H7 (cell line): Measurements from ENCODE around the gene DCAF11. TPM values are rescaled to one million over a fixed set of nuclear protein-coding genes. Genes with fewer than 3 reads are reported as not detected.
"Not testable (repeated sequence)": the region's sequence is repeated elsewhere in the genome, so short reads cannot be mapped to it uniquely, and the experiment has no call there.

ENCODE experiments used
- DNase-seq: peaks from one replicate; pipeline ENCODE4 v3.0.0; 2012
- H3K27me3 ChIP-seq: 2 replicates; pipeline ENCODE4 v1.6.0; 2011; ENCODE audit warnings: mild to moderate bottlenecking, low read length; ENCODE audit not compliant: control insufficient read depth, insufficient read depth
- H3K36me3 ChIP-seq: replicated peaks from 2 replicates; pipeline ENCODE4 v1.5.1; 2011; ENCODE audit warnings: low read length; ENCODE audit not compliant: control insufficient read depth, insufficient read depth
- H3K4me3 ChIP-seq: 2 replicates; pipeline ENCODE4 v1.5.1; 2011; ENCODE audit warnings: low read depth, mild to moderate bottlenecking, control low read depth, low read length, moderate library complexity; ENCODE audit not compliant: insufficient read depth
- total RNA-seq: library from RNA; depleted of rRNA; stranded (reverse); fragments of >200 nt; shearing (Covaris generic); gene quantifications from 2 replicates; pipeline ENCODE4 v1.2.3, GENCODE V29; 2014

DCAF11 gene
- total RNA-seq, 1 experiment from 2014 or later = 70.4 TPM

- H3K4me3 ChIP-seq = no peak overlapping the region
- DNase-seq = no peak
- no peaks in the 10 kb centered on the region; the same call in 1 of the 2 replicates for H3K27me3 ChIP-seq
- peaks cover 63% of the 10 kb centered on the region for H3K36me3 ChIP-seq
Observed at GRCh38 chr14:24098927-24099813, 15.4 kb upstream of the DCAF11 start.

GRCh38 chr14:24100197-24100981 lies 14.2 kb upstream of the DCAF11 start:
- H3K27me3 ChIP-seq = no peaks in the 10 kb centered on the region; the same call in 1 of the 2 replicates
- H3K36me3 ChIP-seq = peaks cover 65% of the 10 kb centered on the region
- DNase-seq = no peak
- H3K4me3 ChIP-seq = no peak overlapping the region

GRCh38 chr14:24100982-24101494 lies 13.5 kb upstream of the DCAF11 start:
- Histone ChIP-seq H3K36me3 (peaks cover 61% of the 10 kb centered on the region), H3K27me3 (no peaks in the 10 kb centered on the region), H3K4me3 (no peak overlapping the region)
- DNase-seq = no peak

- no peak for DNase-seq
- H3K4me3 ChIP-seq = no peak overlapping the region
- peaks cover 55% of the 10 kb centered on the region for H3K36me3 ChIP-seq
- H3K27me3 ChIP-seq = no peaks in the 10 kb centered on the region
Observed at GRCh38 chr14:24102357-24103048, 12.1 kb upstream of the DCAF11 start.

GRCh38 chr14:24103451-24103850 lies 11.1 kb upstream of the DCAF11 start:
- Histone ChIP-seq H3K36me3 (peaks cover 49% of the 10 kb centered on the region), H3K27me3 (no peaks in the 10 kb centered on the region), H3K4me3 (no peak overlapping the region)
- no peak for DNase-seq

GRCh38 chr14:24105609-24106239 lies 8.9 kb upstream of the DCAF11 start:
- not testable (repeated sequence) for H3K27me3 ChIP-seq, DNase-seq, H3K4me3 ChIP-seq
- H3K36me3 ChIP-seq = peaks cover 27% of the 10 kb centered on the region

- DNase-seq = no peak
- peaks cover 20% of the 10 kb centered on the region for H3K36me3 ChIP-seq
Observed at GRCh38 chr14:24106672-24107271, 7.8 kb upstream of the DCAF11 start.

GRCh38 chr14:24108336-24108874 lies 6.2 kb upstream of the DCAF11 start:
- Histone ChIP-seq H3K4me3 (no peak overlapping the region), H3K27me3 (no peaks in the 10 kb centered on the region), H3K36me3 (peaks cover 10% of the 10 kb centered on the region)
- DNase-seq = no peak

More at GRCh38 chr14:24106672-24107271, 7.8 kb upstream of the DCAF11 start:
- Histone ChIP-seq H3K4me3 (no peak overlapping the region), H3K27me3 (no peaks in the 10 kb centered on the region)

- Histone ChIP-seq H3K4me3 (no peak overlapping the region), H3K27me3 (no peaks in the 10 kb centered on the region), H3K36me3 (no peaks in the 10 kb centered on the region)
- no peak for DNase-seq
Observed at GRCh38 chr14:24110060-24110459, 4.5 kb upstream of the DCAF11 start.

GRCh38 chr14:24110523-24110922 lies 4.1 kb upstream of the DCAF11 start:
- DNase-seq = no peak
- Histone ChIP-seq H3K4me3 (no peak overlapping the region), H3K27me3 (no peaks in the 10 kb centered on the region), H3K36me3 (no peaks in the 10 kb centered on the region)

- DNase-seq = no peak
- Histone ChIP-seq H3K4me3 (peak overlapping the region; percentile 86), H3K27me3 (no peaks in the 10 kb centered on the region), H3K36me3 (peaks cover 4% of the 10 kb centered on the region)
Observed at GRCh38 chr14:24113379-24113800, 1.2 kb upstream of the DCAF11 start.

- peak; percentile 89 for DNase-seq
- Histone ChIP-seq H3K27me3 (no peaks in the 10 kb centered on the region), H3K4me3 (peak overlapping the region; percentile 86), H3K36me3 (peaks cover 9% of the 10 kb centered on the region)
Observed at GRCh38 chr14:24113801-24114531, 611 bp upstream of the DCAF11 start.
